K562 (cell line): ENCODE data around the gene SLC30A3. TPM values are rescaled to one million over a fixed set of nuclear protein-coding genes. Genes with fewer than 3 reads are reported as not detected.
A peak's percentile ranks its signal among the peaks of the same experiment; 100 is the strongest.

Source experiments
- ETS2 ChIP-seq: IDR thresholded peaks from 2 replicates; pipeline ENCODE4 v1.6.1; 2016; ENCODE audit warnings: borderline replicate concordance, missing genetic modification characterization, mild to moderate bottlenecking, moderate library complexity, missing compliant biosample characterization; ENCODE audit not compliant: poor library complexity, severe bottlenecking
- ILF3 ChIP-seq: fragments of 450-650 bp; IDR thresholded peaks from 2 replicates; pipeline ENCODE4 v1.6.1; 2018; ENCODE audit warnings: antibody characterized with exemption, mild to moderate bottlenecking, moderate library complexity, borderline replicate concordance
- MXI1 ChIP-seq: IDR thresholded peaks from 2 replicates; pipeline ENCODE4 v1.6.1; 2011; ENCODE audit warnings: low read depth, mild to moderate bottlenecking, improper control_type of control experiment, low read length
- MYNN ChIP-seq, 2 experiments: sonication (generic); formaldehyde crosslinking in 1 of 2; IDR thresholded peaks; 2 replicates each; pipeline versions ENCODE4 v1.5.0 to v1.6.1; 2016 to 2020; ENCODE audit warnings: antibody characterized with exemption in 1 of 2, missing genetic modification reagents in 1 of 2
- NCOA6 ChIP-seq: fragments of 450-650 bp; IDR thresholded peaks from 2 replicates; pipeline ENCODE4 v1.6.1; 2017; ENCODE audit warnings: mild to moderate bottlenecking
- OTX1 ChIP-seq: fragments of 450-650 bp; formaldehyde crosslinking; IDR thresholded peaks from 2 replicates; pipeline ENCODE4 v1.4.0; 2022; ENCODE audit warnings: mild to moderate bottlenecking
- PTBP1 ChIP-seq: fragments of 200-400 bp; formaldehyde crosslinking; IDR thresholded peaks from 2 replicates; pipeline ENCODE4 v1.6.1; 2017; ENCODE audit warnings: low read depth, low read length
- SMAD1 ChIP-seq: fragments of 150-350 bp; IDR thresholded peaks from 2 replicates; pipeline ENCODE4 v1.6.1; 2014; ENCODE audit warnings: low read length, low read depth; ENCODE audit not compliant: partially characterized antibody
- YBX1 ChIP-seq: fragments of 450-650 bp; IDR thresholded peaks from 2 replicates; pipeline ENCODE4 v1.7.1; 2016; ENCODE audit warnings: mild to moderate bottlenecking
- ZMIZ1 ChIP-seq, 2 experiments: fragments of 150-350 bp in 1 of 2; IDR thresholded peaks; 2 replicates each; pipeline ENCODE4 v1.6.1; 2012 to 2016; ENCODE audit warnings: low read depth in 2 of 2, low read length in 2 of 2, mild to moderate bottlenecking in 1 of 2, moderate library complexity in 1 of 2
- ZNF174 ChIP-seq: fragments of 250-450 bp; sonication (Bioruptor Pico); IDR thresholded peaks from 2 replicates; pipeline ENCODE4 v1.4.0; 2020; ENCODE audit warnings: mild to moderate bottlenecking
- ZNF212 ChIP-seq: fragments of 450-650 bp; formaldehyde crosslinking; IDR thresholded peaks from 2 replicates; pipeline ENCODE4 v1.4.0; 2020; ENCODE audit warnings: mild to moderate bottlenecking
- ZNF280B ChIP-seq: fragments of 250-450 bp; sonication (Bioruptor Pico); IDR thresholded peaks from 2 replicates; pipeline ENCODE4 v1.5.1; 2021; ENCODE audit warnings: mild to moderate bottlenecking
- ZNF407 ChIP-seq: fragments of 450-650 bp; IDR thresholded peaks from 2 replicates; pipeline ENCODE4 v1.6.1; 2016; ENCODE audit warnings: low read depth
- polyA plus RNA-seq, 8 experiments: library from polyadenylated mRNA; depleted of rRNA in 4 of 8; stranded (reverse) in 5 of 8; unstranded in 3 of 8; fragments of >200 nt; fragmentation: Nextera tagmentation in 2 of 8; fragmentation: Illumina TruSeq in 1 of 8; extraction: Ambion mirVana in 2 of 8; extraction: Trizol in 1 of 8; gene quantifications; 2 replicates each; pipeline versions ENCODE4 v1.2.1 to v1.2.3, GENCODE V29; 2011 to 2014; ENCODE audit warnings: inconsistent platforms in 1 of 8, missing spikeins in 1 of 8
- total RNA-seq, 7 experiments: library from RNA; depleted of rRNA in 6 of 7; stranded (reverse); fragments of >200 nt in 6 of 7; fragmentation: Illumina TruSeq in 2 of 7; extraction: Trizol in 2 of 7; gene quantifications; 2 replicates each; pipeline versions ENCODE4 v1.2.1 to v1.2.3, GENCODE V29; 2011 to 2021; ENCODE audit warnings: low replicate concordance in 1 of 7

The SLC30A3 gene
- total and polyA plus RNA-seq, 9 of the 15 experiments (the other 6 are each of a cell fraction or from before 2014, with no cell fraction given), result 0.03 to 2.7 (median 0.89) TPM; not detected in 1

- TF ChIP-seq ZNF407 (no peak), ILF3 (no peak), MYNN (IDR thresholded peaks at IDR 0.05) (no peak; the same call in 1 of the 2 replicates), MYNN (CRISPR knock-in tag; IDR thresholded peaks at IDR 0.05) (no peak), SMAD1 (no peak), PTBP1 (no peak), YBX1 (no peak), ZNF212 (CRISPR knock-in tag) (no peak), MXI1 (peak; percentile 95), ZNF174 (CRISPR knock-in tag) (no peak), ETS2 (tag) (no peak), NCOA6 (no peak), ZNF280B (CRISPR knock-in tag) (no peak), OTX1 (CRISPR knock-in tag) (no peak), ZMIZ1 (IDR thresholded peaks at IDR 0.05; ENCODE audit: low read depth in 2 of 2, low read length in 2 of 2) (no peak)
Measured at GRCh38 chr2:27217173-27218121, 45.4 kb downstream of the SLC30A3 start, which contains the start of gene CAD (continued).
